ENCODE data around the gene LYRM7.

Gene LYRM7

DNA sequence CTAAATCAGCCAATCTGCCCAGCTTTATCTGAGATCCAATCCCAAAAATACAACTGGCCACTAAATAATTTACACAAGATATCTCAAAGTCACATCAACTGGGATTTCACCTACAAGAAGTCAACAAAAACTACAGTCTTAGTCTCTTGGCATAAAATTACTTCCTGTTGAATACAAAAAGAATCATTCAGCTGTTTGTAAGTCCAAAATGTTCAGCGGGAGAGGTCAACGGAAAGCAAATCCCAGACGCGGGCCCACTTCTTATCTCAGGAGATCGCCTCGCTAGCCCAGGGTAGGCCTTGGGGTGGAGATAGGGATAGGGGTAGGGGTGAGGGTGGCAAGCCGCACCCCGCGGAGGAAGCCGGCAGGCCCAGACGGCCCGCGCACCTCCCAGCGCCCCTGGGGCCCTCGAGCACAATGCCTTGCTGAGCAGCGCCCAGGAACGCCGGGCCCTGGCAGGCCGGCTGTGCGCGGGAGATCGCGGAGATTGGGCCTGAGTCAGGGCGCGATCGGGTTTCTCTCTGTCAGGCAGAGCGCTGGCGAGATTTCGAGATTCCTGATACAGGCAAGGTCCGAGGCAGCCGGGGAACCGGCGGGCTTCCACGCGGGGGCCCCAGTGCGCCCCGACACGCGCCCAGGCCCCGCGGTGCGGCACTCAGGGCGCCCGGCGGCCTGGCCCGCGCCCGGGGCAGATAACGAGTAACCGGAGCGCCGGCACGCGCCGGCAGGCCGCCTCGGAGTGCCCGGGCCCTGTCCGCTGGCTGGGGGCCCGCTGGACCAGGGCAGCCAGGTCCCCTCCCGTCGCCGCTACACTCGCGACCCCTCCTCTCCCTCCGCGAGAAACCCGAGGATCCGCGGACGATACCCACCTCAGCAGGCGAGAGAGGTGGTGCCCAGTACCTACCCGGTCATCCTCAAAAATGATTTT lies 6.3 kb upstream of the LYRM7 start (continued):
- TF ChIP-seq ZNF18 (tag by site-specific recombination; IDR thresholded peaks at IDR 0.05) = no peak
- no peak for TF ChIP-seq PRDM10 (tag by site-specific recombination; IDR thresholded peaks at IDR 0.05)
- TF ChIP-seq ZNF146 (tag by site-specific recombination; IDR thresholded peaks at IDR 0.05) = no peak
- TF ChIP-seq MZF1 (tag by site-specific recombination; IDR thresholded peaks at IDR 0.05; ENCODE audit: borderline replicate concordance) = no peak; the same call in 1 of the 2 replicates
- TF ChIP-seq, protein P1, sequence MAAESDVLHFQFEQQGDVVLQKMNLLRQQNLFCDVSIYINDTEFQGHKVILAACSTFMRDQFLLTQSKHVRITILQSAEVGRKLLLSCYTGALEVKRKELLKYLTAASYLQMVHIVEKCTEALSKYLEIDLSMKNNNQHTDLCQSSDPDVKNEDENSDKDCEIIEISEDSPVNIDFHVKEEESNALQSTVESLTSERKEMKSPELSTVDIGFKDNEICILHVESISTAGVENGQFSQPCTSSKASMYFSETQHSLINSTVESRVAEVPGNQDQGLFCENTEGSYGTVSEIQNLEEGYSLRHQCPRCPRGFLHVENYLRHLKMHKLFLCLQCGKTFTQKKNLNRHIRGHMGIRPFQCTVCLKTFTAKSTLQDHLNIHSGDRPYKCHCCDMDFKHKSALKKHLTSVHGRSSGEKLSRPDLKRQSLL (tag by site-specific recombination; IDR thresholded peaks at IDR 0.05) = no peak
- no peak for TF ChIP-seq ZSCAN30 (tag by site-specific recombination; IDR thresholded peaks at IDR 0.05)
- TF ChIP-seq ZNF133 (tag by site-specific recombination; IDR thresholded peaks at IDR 0.05) = no peak
- TF ChIP-seq ZNF692 (tag by site-specific recombination; IDR thresholded peaks at IDR 0.05) = peak; percentile 78
- TF ChIP-seq ZNF341 (tag by site-specific recombination; IDR thresholded peaks at IDR 0.05; ENCODE audit: low read depth) = no peak
- TF ChIP-seq ZNF398 (tag by site-specific recombination; IDR thresholded peaks at IDR 0.05) = no peak
- TF ChIP-seq ZNF19 (tag by site-specific recombination; IDR thresholded peaks at IDR 0.05; ENCODE audit: low read depth) = no peak
- no peak for TF ChIP-seq ZNF558 (tag by site-specific recombination; IDR thresholded peaks at IDR 0.05)
- TF ChIP-seq REST (tag by site-specific recombination; IDR thresholded peaks at IDR 0.05) = no peak
- no peak for TF ChIP-seq ZNF114 (tag by site-specific recombination; IDR thresholded peaks at IDR 0.05)
- TF ChIP-seq ZNF792 (tag by site-specific recombination; IDR thresholded peaks at IDR 0.05) = no peak
- no peak for TF ChIP-seq MEIS1 (CRISPR knock-in tag; IDR thresholded peaks at IDR 0.05; ENCODE audit: borderline replicate concordance)
- no peak for TF ChIP-seq ZNF16 (tag by site-specific recombination; IDR thresholded peaks at IDR 0.05; ENCODE audit: low read depth)
- TF ChIP-seq ZBTB20 (tag by site-specific recombination; IDR thresholded peaks at IDR 0.05) = peak; percentile 89
- TF ChIP-seq ZNF26 (tag by site-specific recombination; IDR thresholded peaks at IDR 0.05) = no peak
- no peak for TF ChIP-seq GLI4 (tag by site-specific recombination; IDR thresholded peaks at IDR 0.05)
- TF ChIP-seq ZNF10 (tag by site-specific recombination; IDR thresholded peaks at IDR 0.05) = no peak
- TF ChIP-seq ZNF302 (tag by site-specific recombination; IDR thresholded peaks at IDR 0.05; ENCODE audit: low read depth) = no peak
- TF ChIP-seq, protein P2, sequence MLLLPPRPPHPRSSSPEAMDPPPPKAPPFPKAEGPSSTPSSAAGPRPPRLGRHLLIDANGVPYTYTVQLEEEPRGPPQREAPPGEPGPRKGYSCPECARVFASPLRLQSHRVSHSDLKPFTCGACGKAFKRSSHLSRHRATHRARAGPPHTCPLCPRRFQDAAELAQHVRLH (tag by site-specific recombination; IDR thresholded peaks at IDR 0.05) = peak; percentile 28; the same call in 1 of the 2 replicates
